Endothelial cell of umbilical vein (primary cell): ENCODE measurements around the gene OSTC. TPM values are rescaled to one million over a fixed set of nuclear protein-coding genes. Genes with fewer than 3 reads are reported as not detected.

Experiments
- BruUV-seq: library from RNA; stranded (reverse); fragments of 400-500 nt; replicated peaks from 2 replicates; lab custom pipeline; 2021; lab: Mats Ljungman, UMichigan
- CTCF ChIA-PET: fragments of 300-600, 350-600 bp; sonication (Branson Sonifier 250); formaldehyde crosslinking; loops from one replicate; lab custom pipeline; 2021; ENCODE audit warnings: antibody characterized with exemption, inconsistent platforms; lab: Charles Lee
- POLR2A ChIA-PET: fragments of 300-600, 350-600 bp; sonication (Branson Sonifier 250); formaldehyde crosslinking; loops from one replicate; lab custom pipeline; 2021; ENCODE audit warnings: antibody characterized with exemption, inconsistent platforms; lab: Charles Lee
- DNase-seq: peaks from one replicate; pipeline ENCODE4 v3.0.0-alpha.2; 2011; ENCODE audit warnings: low read depth, low spot score
- FAIRE-seq: peaks from 2 replicates; lab custom pipeline; 2011; peaks lifted over from hg19 to GRCh38; lab: Jason Lieb, UNC
- H2AFZ ChIP-seq: 2 replicates; pipeline ENCODE4 v1.6.0; 2012; ENCODE audit warnings: low read depth, low read length, control low read depth, inconsistent platforms
- H3K27ac ChIP-seq: 2 replicates; pipeline ENCODE4 v1.5.1; 2011; ENCODE audit warnings: low read depth, mild to moderate bottlenecking, control low read depth, low read length, moderate library complexity; ENCODE audit not compliant: insufficient read depth
- H3K27me3 ChIP-seq, 2 experiments: 2 replicates each; pipeline versions ENCODE4 v1.6.0 to v1.6.1; 2011; ENCODE audit warnings: low read length in 2 of 2, mixed read lengths in 1 of 2; ENCODE audit not compliant: control insufficient read depth in 2 of 2, insufficient read depth in 2 of 2
- H3K36me3 ChIP-seq, 2 experiments: 2 replicates in 1 of 2; 3 replicates in 1 of 2; pipeline ENCODE4 v1.5.1; 2011; ENCODE audit warnings: low read length in 2 of 2, mild to moderate bottlenecking in 1 of 2, moderate library complexity in 1 of 2; ENCODE audit not compliant: control insufficient read depth in 2 of 2, insufficient read depth in 2 of 2; ENCODE audit errors: extremely low read depth in 1 of 2
- H3K4me1 ChIP-seq: 3 replicates; pipeline ENCODE4 v1.5.1; 2011; ENCODE audit warnings: mild to moderate bottlenecking, low read length; ENCODE audit not compliant: control insufficient read depth, insufficient read depth; ENCODE audit errors: extremely low read depth
- H3K4me2 ChIP-seq: 2 replicates; pipeline ENCODE4 v1.6.1; 2011; ENCODE audit warnings: low read length, control low read depth, mixed read lengths; ENCODE audit not compliant: insufficient read depth
- H3K4me3 ChIP-seq, 3 experiments: fragments of 200-600 bp in 1 of 3; sonication (generic), shearing (Covaris generic) in 1 of 3; replicated peaks in 1 of 3; 2 replicates each; pipeline ENCODE4 v1.5.1; 2011 to 2016; ENCODE audit warnings: control low read depth in 3 of 3, low read length in 3 of 3, mild to moderate bottlenecking in 2 of 3, inconsistent platforms in 1 of 3, low read depth in 1 of 3, moderate library complexity in 1 of 3; ENCODE audit not compliant: insufficient read depth in 1 of 3
- H3K79me2 ChIP-seq: 2 replicates; pipeline ENCODE4 v1.6.0; 2012; ENCODE audit warnings: low read length, inconsistent platforms; ENCODE audit not compliant: control insufficient read depth, insufficient read depth
- H3K9ac ChIP-seq: replicated peaks from 2 replicates; pipeline ENCODE3; 2011; ENCODE audit warnings: low read length, control low read depth; ENCODE audit not compliant: insufficient read depth; ENCODE audit errors: extremely low read depth
- H3K9me1 ChIP-seq: replicated peaks from 3 replicates; pipeline ENCODE4 v1.6.0; 2011; ENCODE audit warnings: mild to moderate bottlenecking, low read length; ENCODE audit not compliant: control insufficient read depth, insufficient read depth; ENCODE audit errors: extremely low read depth
- H3K9me3 ChIP-seq: replicated peaks from 2 replicates; pipeline ENCODE4 v1.5.1; 2012; ENCODE audit warnings: low read length, inconsistent platforms; ENCODE audit not compliant: control insufficient read depth, insufficient read depth
- H4K20me1 ChIP-seq: replicated peaks from 2 replicates; pipeline ENCODE3; 2011; ENCODE audit warnings: mild to moderate bottlenecking, low read length; ENCODE audit not compliant: control insufficient read depth, insufficient read depth; ENCODE audit errors: extremely low read depth
- CTCF ChIP-seq, 2 donors: IDR thresholded peaks; 1 replicate in 1 of 2; 2 replicates in 1 of 2; pipeline ENCODE4 v1.5.1; 2011; ENCODE audit warnings: low read length in 2 of 2, mild to moderate bottlenecking in 2 of 2, moderate library complexity in 2 of 2, control low read depth in 1 of 2, inconsistent platforms in 1 of 2, low read depth in 1 of 2; ENCODE audit not compliant: insufficient read depth in 1 of 2; ENCODE audit errors: extremely low read depth in 1 of 2
- EZH2 ChIP-seq: IDR thresholded peaks from 2 replicates; pipeline ENCODE4 v1.6.1; 2012; ENCODE audit warnings: borderline replicate concordance, low read depth, mild to moderate bottlenecking, moderate library complexity, low read length, inconsistent platforms; ENCODE audit not compliant: severe bottlenecking
- FOS ChIP-seq: IDR thresholded peaks from 2 replicates; pipeline ENCODE4 v1.6.1; 2011; ENCODE audit warnings: mild to moderate bottlenecking, low read length, moderate library complexity, borderline replicate concordance; ENCODE audit not compliant: insufficient read depth
- GATA2 ChIP-seq: IDR thresholded peaks from 2 replicates; pipeline ENCODE4 v1.7.0; 2011; ENCODE audit warnings: low read depth, mild to moderate bottlenecking, moderate library complexity, mixed read lengths, low read length; ENCODE audit not compliant: insufficient read length, insufficient read depth
- JUN ChIP-seq: IDR thresholded peaks from 2 replicates; pipeline ENCODE4 v1.6.1; 2011; ENCODE audit warnings: borderline replicate concordance, low read depth; ENCODE audit not compliant: insufficient read length, insufficient read depth
- MAX ChIP-seq: IDR thresholded peaks from 2 replicates; pipeline ENCODE4 v1.6.1; 2011; ENCODE audit not compliant: insufficient read depth, insufficient read length
- MYC ChIP-seq: IDR thresholded peaks from one replicate; pipeline ENCODE4 v1.6.1; 2011; ENCODE audit warnings: mild to moderate bottlenecking, low read depth, low read length
- POLR2A ChIP-seq: IDR thresholded peaks from 2 replicates; pipeline ENCODE4 v1.6.1; 2012; ENCODE audit warnings: low read depth, mild to moderate bottlenecking, control low read depth, low read length
- POLR2AphosphoS5 ChIP-seq: IDR thresholded peaks from 2 replicates; pipeline ENCODE4 v1.6.1; 2012; ENCODE audit warnings: low read depth, mild to moderate bottlenecking, control low read depth, low read length, moderate library complexity; ENCODE audit not compliant: insufficient read depth
- dilution Hi-C: fragments of 300-500 bp; cut with MboI; formaldehyde crosslinking; loops from one replicate; pipeline ENCODE4 v1.15.0; 2019; ENCODE audit warnings: low sequenced_read_pairs; ENCODE audit not compliant: extremely low pct_ligation_motif_present
- intact Hi-C: fragments of 100-400 bp; cut with micrococcal nuclease; formaldehyde crosslinking; loops from one replicate; pipeline ENCODE4 v1.10.0; 2022
- polyA plus RNA-seq, 4 experiments: library from polyadenylated mRNA; depleted of rRNA in 3 of 4; stranded (reverse) in 3 of 4; unstranded in 1 of 4; fragments of >200 nt; gene quantifications; 2 replicates each; pipeline versions ENCODE4 v1.2.1 to v1.2.3, GENCODE V29; 2011 to 2012; ENCODE audit warnings: missing spikeins in 1 of 4
- total RNA-seq: library from RNA; stranded (reverse); gene quantifications from 2 replicates; pipeline ENCODE4 v1.2.3, GENCODE V29; 2021

The OSTC gene
- total and polyA plus RNA-seq, 2 donors (not counting 3 experiments of a cell fraction or from before 2014, with no cell fraction given) = 196 to 310 TPM

GRCh38 chr4:108635070-108635655, 15.2 kb upstream of the OSTC start:
- no peak overlapping the region for H3K27ac ChIP-seq
- dilution Hi-C loops = no loop called here
- ChIA-PET POLR2A (no interaction called here), CTCF (no interaction called here)
- H3K4me3 ChIP-seq = no peak overlapping the region
- FAIRE-seq = no peak
- H3K36me3 ChIP-seq = peaks cover 7 to 14% of the 10 kb centered on the region in 2 experiments
- H3K9me1 ChIP-seq = no peaks in the 10 kb centered on the region
- no peak overlapping the region for H2AFZ ChIP-seq
- no peak overlapping the region for H3K4me2 ChIP-seq
- TF ChIP-seq MAX = no peak
- no peak for TF ChIP-seq EZH2
- no peak for TF ChIP-seq POLR2AphosphoS5
- TF ChIP-seq CTCF (IDR thresholded peaks at IDR 0.05; ENCODE audit: extremely low read depth in 1 of 2, insufficient read depth in 1 of 2, low read depth in 1 of 2, low read length in 2 of 2) = no peak
- no peak for TF ChIP-seq FOS
- no peak for TF ChIP-seq POLR2A
- TF ChIP-seq GATA2 = no peak
- TF ChIP-seq JUN = no peak
- no peak for TF ChIP-seq MYC
- no peaks in the 10 kb centered on the region for H4K20me1 ChIP-seq
- no peaks in the 10 kb centered on the region for H3K4me1 ChIP-seq
- DNase-seq = no peak
- no peaks in the 10 kb centered on the region for H3K9me3 ChIP-seq
- H3K79me2 ChIP-seq = no peaks in the 10 kb centered on the region
- no TSS peak for BruUV-seq
- intact Hi-C loops = no loop called here
- no peak overlapping the region for H3K9ac ChIP-seq
- no peaks in the 10 kb centered on the region for H3K27me3 ChIP-seq
